PC-9 (cell line): ENCODE results near the gene ASIC5.

Experiments used
- CTCF ChIP-seq: fragments of 200-600 bp; sonication (generic); conservative IDR thresholded peaks from 2 replicates; pipeline ENCODE4 v1.6.1; 2017; ENCODE audit warnings: mixed run types, antibody characterized with exemption, mild to moderate bottlenecking, moderate library complexity
- EZH2 ChIP-seq: fragments of 200-600 bp; sonication (generic); IDR thresholded peaks from 2 replicates; pipeline ENCODE4 v1.8.0; 2017; ENCODE audit warnings: antibody characterized with exemption, low read depth

GRCh38 chr4:155785828-155786227 lies 80.2 kb downstream of the ASIC5 start:
- TF ChIP-seq CTCF, result no peak
- no peak for TF ChIP-seq EZH2
